Endothelial cell of umbilical vein (primary cell): ENCODE results near the gene TENM4.

Source experiments
- POLR2A ChIP-seq: IDR thresholded peaks from 2 replicates; pipeline ENCODE4 v1.6.1; 2012; ENCODE audit warnings: low read depth, mild to moderate bottlenecking, control low read depth, low read length
- TF ChIP-seq, protein P1 (sequence below), 2 donors: IDR thresholded peaks; 1 replicate in 1 of 2; 2 replicates in 1 of 2; pipeline ENCODE4 v1.5.1; 2011; ENCODE audit warnings: low read length in 2 of 2, mild to moderate bottlenecking in 2 of 2, moderate library complexity in 2 of 2, control low read depth in 1 of 2, inconsistent platforms in 1 of 2, low read depth in 1 of 2; ENCODE audit not compliant: insufficient read depth in 1 of 2; ENCODE audit errors: extremely low read depth in 1 of 2

DNA sequence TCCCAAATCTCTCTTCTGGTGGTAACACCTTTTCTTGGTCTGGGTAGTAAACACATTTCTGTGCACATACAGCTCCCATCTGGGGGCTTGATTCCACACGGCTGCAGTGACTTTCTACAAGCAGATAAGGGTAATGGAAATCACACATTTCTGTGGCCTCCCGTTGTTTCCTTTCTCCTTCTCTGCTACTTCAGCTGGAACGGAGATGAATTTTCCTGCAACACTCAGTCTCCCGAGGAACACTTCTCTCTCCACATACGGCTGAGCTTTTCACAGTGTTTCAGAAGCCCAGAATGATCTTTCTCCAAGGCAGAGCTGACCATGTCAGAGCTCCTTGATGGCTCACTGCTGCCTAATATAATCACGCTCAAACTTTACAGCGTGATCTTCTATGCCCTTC lies 501.9 kb downstream of the TENM4 start:
- TF ChIP-seq, protein P1, sequence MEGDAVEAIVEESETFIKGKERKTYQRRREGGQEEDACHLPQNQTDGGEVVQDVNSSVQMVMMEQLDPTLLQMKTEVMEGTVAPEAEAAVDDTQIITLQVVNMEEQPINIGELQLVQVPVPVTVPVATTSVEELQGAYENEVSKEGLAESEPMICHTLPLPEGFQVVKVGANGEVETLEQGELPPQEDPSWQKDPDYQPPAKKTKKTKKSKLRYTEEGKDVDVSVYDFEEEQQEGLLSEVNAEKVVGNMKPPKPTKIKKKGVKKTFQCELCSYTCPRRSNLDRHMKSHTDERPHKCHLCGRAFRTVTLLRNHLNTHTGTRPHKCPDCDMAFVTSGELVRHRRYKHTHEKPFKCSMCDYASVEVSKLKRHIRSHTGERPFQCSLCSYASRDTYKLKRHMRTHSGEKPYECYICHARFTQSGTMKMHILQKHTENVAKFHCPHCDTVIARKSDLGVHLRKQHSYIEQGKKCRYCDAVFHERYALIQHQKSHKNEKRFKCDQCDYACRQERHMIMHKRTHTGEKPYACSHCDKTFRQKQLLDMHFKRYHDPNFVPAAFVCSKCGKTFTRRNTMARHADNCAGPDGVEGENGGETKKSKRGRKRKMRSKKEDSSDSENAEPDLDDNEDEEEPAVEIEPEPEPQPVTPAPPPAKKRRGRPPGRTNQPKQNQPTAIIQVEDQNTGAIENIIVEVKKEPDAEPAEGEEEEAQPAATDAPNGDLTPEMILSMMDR (IDR thresholded peaks at IDR 0.05; ENCODE audit: extremely low read depth in 1 of 2, insufficient read depth in 1 of 2, low read depth in 1 of 2, low read length in 2 of 2) = no peak
- TF ChIP-seq POLR2A = no peak
